Coronary artery (tissue), 2 donors: ENCODE data around the gene PTGDR2.
A peak's percentile ranks its signal among the peaks of the same experiment; 100 is the strongest.

Experiments
- DNase-seq: peaks from one replicate; pipeline ENCODE4 v3.0.0-alpha.2; 2017; ENCODE audit warnings: low spot score
- H3K27ac ChIP-seq, 2 donors: fragments of 200-600 bp; sonication (generic); one replicate each; pipeline ENCODE4 v1.5.1; 2016 to 2019
- H3K4me3 ChIP-seq: fragments of 200-600 bp; sonication (generic); 2 replicates; pipeline ENCODE4 v1.5.1; 2016; ENCODE audit warnings: mild to moderate bottlenecking, moderate library complexity
- TF ChIP-seq, protein P1 (sequence below): fragments of 200-600 bp; sonication (generic); IDR thresholded peaks from one replicate; pipeline ENCODE4 v1.5.1; 2019; ENCODE audit warnings: antibody characterized with exemption

PTGDR2 gene

GRCh38 chr11:60844045-60844869 is 11.5 kb downstream of the PTGDR2 start:
- TF ChIP-seq, protein P1, sequence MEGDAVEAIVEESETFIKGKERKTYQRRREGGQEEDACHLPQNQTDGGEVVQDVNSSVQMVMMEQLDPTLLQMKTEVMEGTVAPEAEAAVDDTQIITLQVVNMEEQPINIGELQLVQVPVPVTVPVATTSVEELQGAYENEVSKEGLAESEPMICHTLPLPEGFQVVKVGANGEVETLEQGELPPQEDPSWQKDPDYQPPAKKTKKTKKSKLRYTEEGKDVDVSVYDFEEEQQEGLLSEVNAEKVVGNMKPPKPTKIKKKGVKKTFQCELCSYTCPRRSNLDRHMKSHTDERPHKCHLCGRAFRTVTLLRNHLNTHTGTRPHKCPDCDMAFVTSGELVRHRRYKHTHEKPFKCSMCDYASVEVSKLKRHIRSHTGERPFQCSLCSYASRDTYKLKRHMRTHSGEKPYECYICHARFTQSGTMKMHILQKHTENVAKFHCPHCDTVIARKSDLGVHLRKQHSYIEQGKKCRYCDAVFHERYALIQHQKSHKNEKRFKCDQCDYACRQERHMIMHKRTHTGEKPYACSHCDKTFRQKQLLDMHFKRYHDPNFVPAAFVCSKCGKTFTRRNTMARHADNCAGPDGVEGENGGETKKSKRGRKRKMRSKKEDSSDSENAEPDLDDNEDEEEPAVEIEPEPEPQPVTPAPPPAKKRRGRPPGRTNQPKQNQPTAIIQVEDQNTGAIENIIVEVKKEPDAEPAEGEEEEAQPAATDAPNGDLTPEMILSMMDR = no peak
- peak overlapping the region; percentile 73 for H3K4me3 ChIP-seq
- DNase-seq = no peak
- no peak overlapping the region for H3K27ac ChIP-seq

GRCh38 chr11:60842668-60843600 is 12.8 kb downstream of the PTGDR2 start:
- peak overlapping the region; percentile 67 to 81 for H3K27ac ChIP-seq
- TF ChIP-seq, protein P1 = no peak
- H3K4me3 ChIP-seq = peak overlapping the region; percentile 73
- no peak for DNase-seq

DNA sequence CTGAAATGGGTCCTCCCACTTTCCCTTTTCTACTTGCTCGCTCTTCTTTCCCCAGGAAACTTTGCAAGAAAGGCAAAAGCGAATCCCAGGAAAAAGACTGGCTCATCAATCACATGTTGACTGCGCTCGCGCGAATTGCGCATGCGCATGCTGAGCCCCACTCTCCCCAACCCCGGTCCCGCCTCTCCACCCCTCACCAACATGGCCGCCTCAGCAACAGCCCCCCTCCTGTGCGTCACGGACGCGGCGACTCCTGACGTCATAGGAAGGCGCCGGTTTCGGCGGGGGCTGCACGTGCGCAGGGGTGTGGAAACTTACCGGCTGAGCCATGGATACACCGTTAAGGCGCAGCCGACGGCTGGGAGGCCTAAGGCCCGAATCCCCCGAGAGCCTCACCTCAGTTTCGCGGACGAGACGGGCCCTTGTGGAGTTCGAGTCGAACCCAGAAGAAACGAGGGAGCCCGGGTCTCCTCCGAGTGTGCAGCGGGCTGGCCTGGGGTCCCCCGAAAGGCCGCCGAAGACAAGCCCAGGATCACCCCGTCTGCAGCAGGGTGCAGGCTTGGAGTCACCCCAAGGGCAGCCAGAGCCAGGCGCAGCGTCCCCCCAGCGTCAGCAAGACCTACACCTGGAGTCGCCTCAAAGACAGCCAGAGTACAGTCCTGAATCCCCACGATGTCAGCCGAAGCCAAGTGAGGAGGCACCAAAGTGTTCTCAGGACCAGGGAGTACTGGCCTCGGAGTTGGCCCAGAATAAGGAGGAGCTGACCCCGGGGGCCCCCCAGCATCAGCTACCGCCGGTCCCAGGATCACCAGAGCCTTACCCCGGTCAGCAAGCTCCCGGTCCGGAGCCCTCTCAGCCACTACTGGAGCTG is 13.7 kb downstream of the PTGDR2 start, which contains the start of gene CCDC86:
CCDC86 (plus strand) TSS at position 317 of the 871 bp plus-strand sequence; CDS start at position 329, 12 bp downstream.
- Histone ChIP-seq H3K27ac (peak within 1 kb of the TSS; percentile 67 to 81), H3K4me3 (peak within 1 kb of the TSS; percentile 73)
- TF ChIP-seq, protein P1 = no peak
- DNase-seq = peak; percentile 98

GRCh38 chr11:60840470-60841430 is 15.0 kb downstream of the PTGDR2 start:
- H3K27ac ChIP-seq = peak overlapping the region in 1 of 2 donors; percentile 81
- TF ChIP-seq, protein P1 = no peak
- peak overlapping the region; percentile 73 for H3K4me3 ChIP-seq
- DNase-seq = no peak

- no peak overlapping the region for H3K4me3 ChIP-seq
- TF ChIP-seq, protein P1 = no peak
- H3K27ac ChIP-seq = no peak overlapping the region
- no peak for DNase-seq
Observed at GRCh38 chr11:60838132-60838531, 17.6 kb downstream of the PTGDR2 start.
